ENCODE results near the gene PHLPP1. TPM values are rescaled to one million over a fixed set of nuclear protein-coding genes. Genes with fewer than 3 reads are reported as not detected.

PHLPP1 gene
- total and polyA plus RNA-seq, 2 experiments from 2014 or later = 15.7 to 73.6 TPM

- Mint-ChIP-seq H3K27me3 (ENCODE audit: insufficient read depth, low read depth, poor library complexity) (peaks cover 3% of the 10 kb centered on the region), H3K36me3 (ENCODE audit: low read depth) (no peaks in the 10 kb centered on the region), H3K9me3 (no peaks in the 10 kb centered on the region), H3K4me1 (peaks cover 93% of the 10 kb centered on the region), H3K27ac (no peak overlapping the region; the same call in 1 of the 2 replicates), H3K4me3 (no peak overlapping the region; the same call in 2 of the 3 replicates)
- peaks cover 100% of the 10 kb centered on the region for H3K79me2 ChIP-seq (replicated peaks; ENCODE audit: insufficient read depth)
- no peak for TF ChIP-seq CREB1 (CRISPR knock-in tag; IDR thresholded peaks at IDR 0.05; ENCODE audit: low read depth)
- TF ChIP-seq, protein P1, sequence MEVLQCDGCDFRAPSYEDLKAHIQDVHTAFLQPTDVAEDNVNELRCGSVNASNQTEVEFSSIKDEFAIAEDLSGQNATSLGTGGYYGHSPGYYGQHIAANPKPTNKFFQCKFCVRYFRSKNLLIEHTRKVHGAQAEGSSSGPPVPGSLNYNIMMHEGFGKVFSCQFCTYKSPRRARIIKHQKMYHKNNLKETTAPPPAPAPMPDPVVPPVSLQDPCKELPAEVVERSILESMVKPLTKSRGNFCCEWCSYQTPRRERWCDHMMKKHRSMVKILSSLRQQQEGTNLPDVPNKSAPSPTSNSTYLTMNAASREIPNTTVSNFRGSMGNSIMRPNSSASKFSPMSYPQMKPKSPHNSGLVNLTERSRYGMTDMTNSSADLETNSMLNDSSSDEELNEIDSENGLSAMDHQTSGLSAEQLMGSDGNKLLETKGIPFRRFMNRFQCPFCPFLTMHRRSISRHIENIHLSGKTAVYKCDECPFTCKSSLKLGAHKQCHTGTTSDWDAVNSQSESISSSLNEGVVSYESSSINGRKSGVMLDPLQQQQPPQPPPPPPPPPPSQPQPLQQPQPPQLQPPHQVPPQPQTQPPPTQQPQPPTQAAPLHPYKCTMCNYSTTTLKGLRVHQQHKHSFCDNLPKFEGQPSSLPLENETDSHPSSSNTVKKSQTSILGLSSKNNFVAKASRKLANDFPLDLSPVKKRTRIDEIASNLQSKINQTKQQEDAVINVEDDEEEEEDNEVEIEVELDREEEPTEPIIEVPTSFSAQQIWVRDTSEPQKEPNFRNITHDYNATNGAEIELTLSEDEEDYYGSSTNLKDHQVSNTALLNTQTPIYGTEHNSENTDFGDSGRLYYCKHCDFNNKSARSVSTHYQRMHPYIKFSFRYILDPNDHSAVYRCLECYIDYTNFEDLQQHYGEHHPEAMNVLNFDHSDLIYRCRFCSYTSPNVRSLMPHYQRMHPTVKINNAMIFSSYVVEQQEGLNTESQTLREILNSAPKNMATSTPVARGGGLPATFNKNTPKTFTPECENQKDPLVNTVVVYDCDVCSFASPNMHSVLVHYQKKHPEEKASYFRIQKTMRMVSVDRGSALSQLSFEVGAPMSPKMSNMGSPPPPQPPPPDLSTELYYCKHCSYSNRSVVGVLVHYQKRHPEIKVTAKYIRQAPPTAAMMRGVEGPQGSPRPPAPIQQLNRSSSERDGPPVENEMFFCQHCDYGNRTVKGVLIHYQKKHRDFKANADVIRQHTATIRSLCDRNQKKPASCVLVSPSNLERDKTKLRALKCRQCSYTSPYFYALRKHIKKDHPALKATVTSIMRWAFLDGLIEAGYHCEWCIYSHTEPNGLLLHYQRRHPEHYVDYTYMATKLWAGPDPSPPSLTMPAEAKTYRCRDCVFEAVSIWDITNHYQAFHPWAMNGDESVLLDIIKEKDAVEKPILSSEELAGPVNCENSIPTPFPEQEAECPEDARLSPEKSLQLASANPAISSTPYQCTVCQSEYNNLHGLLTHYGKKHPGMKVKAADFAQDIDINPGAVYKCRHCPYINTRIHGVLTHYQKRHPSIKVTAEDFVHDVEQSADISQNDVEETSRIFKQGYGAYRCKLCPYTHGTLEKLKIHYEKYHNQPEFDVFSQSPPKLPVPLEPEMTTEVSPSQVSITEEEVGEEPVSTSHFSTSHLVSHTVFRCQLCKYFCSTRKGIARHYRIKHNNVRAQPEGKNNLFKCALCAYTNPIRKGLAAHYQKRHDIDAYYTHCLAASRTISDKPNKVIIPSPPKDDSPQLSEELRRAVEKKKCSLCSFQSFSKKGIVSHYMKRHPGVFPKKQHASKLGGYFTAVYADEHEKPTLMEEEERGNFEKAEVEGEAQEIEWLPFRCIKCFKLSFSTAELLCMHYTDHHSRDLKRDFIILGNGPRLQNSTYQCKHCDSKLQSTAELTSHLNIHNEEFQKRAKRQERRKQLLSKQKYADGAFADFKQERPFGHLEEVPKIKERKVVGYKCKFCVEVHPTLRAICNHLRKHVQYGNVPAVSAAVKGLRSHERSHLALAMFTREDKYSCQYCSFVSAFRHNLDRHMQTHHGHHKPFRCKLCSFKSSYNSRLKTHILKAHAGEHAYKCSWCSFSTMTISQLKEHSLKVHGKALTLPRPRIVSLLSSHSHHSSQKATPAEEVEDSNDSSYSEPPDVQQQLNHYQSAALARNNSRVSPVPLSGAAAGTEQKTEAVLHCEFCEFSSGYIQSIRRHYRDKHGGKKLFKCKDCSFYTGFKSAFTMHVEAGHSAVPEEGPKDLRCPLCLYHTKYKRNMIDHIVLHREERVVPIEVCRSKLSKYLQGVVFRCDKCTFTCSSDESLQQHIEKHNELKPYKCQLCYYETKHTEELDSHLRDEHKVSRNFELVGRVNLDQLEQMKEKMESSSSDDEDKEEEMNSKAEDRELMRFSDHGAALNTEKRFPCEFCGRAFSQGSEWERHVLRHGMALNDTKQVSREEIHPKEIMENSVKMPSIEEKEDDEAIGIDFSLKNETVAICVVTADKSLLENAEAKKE (CRISPR knock-in tag; IDR thresholded peaks at IDR 0.05) = no peak
- no peak for TF ChIP-seq STAT1 (IDR thresholded peaks at IDR 0.05; ENCODE audit: unreplicated experiment)
- no peak for TF ChIP-seq NANOG (IDR thresholded peaks at IDR 0.05; ENCODE audit: borderline replicate concordance)
- TF ChIP-seq ETS1 (IDR thresholded peaks at IDR 0.05) = no peak
- TF ChIP-seq EZH2 (IDR thresholded peaks at IDR 0.05; ENCODE audit: low read depth, unreplicated experiment) = no peak
- TF ChIP-seq CTCF (conservative IDR thresholded peaks at IDR 0.05; ENCODE audit: low read depth in 2 of 2) = no peak
- no peak for TF ChIP-seq ZNF114 (CRISPR knock-in tag; IDR thresholded peaks at IDR 0.05)
- no peak for TF ChIP-seq EZH2phosphoT487 (IDR thresholded peaks at IDR 0.05; ENCODE audit: unreplicated experiment)
- no peak for TF ChIP-seq POLR2AphosphoS5 (IDR thresholded peaks at IDR 0.05; ENCODE audit: low read depth)
- TF ChIP-seq, protein P2, sequence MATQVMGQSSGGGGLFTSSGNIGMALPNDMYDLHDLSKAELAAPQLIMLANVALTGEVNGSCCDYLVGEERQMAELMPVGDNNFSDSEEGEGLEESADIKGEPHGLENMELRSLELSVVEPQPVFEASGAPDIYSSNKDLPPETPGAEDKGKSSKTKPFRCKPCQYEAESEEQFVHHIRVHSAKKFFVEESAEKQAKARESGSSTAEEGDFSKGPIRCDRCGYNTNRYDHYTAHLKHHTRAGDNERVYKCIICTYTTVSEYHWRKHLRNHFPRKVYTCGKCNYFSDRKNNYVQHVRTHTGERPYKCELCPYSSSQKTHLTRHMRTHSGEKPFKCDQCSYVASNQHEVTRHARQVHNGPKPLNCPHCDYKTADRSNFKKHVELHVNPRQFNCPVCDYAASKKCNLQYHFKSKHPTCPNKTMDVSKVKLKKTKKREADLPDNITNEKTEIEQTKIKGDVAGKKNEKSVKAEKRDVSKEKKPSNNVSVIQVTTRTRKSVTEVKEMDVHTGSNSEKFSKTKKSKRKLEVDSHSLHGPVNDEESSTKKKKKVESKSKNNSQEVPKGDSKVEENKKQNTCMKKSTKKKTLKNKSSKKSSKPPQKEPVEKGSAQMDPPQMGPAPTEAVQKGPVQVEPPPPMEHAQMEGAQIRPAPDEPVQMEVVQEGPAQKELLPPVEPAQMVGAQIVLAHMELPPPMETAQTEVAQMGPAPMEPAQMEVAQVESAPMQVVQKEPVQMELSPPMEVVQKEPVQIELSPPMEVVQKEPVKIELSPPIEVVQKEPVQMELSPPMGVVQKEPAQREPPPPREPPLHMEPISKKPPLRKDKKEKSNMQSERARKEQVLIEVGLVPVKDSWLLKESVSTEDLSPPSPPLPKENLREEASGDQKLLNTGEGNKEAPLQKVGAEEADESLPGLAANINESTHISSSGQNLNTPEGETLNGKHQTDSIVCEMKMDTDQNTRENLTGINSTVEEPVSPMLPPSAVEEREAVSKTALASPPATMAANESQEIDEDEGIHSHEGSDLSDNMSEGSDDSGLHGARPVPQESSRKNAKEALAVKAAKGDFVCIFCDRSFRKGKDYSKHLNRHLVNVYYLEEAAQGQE (IDR thresholded peaks at IDR 0.05; ENCODE audit: unreplicated experiment) = no peak
- no peak for TF ChIP-seq JUNB (IDR thresholded peaks at IDR 0.05; ENCODE audit: unreplicated experiment)
- TF ChIP-seq ZNF331 (CRISPR knock-in tag; IDR thresholded peaks at IDR 0.05; ENCODE audit: low read depth) = no peak
- no peak overlapping the region for H3K4me3 ChIP-seq
- no peak for DNase-seq (ENCODE audit: low spot score)
- no peaks in the 10 kb centered on the region for H3K9me2 ChIP-seq (ENCODE audit: insufficient read depth)
- H4K20me1 ChIP-seq (replicated peaks; ENCODE audit: insufficient read depth) = peaks cover 25% of the 10 kb centered on the region
- H3F3A ChIP-seq (replicated peaks; ENCODE audit: low read depth) = no peaks in the 10 kb centered on the region
- peak overlapping the region; percentile 4; the same call in 1 of the 2 replicates for H3K27ac ChIP-seq (ENCODE audit: low read depth)
- no peaks in the 10 kb centered on the region for H3K27me3 ChIP-seq (ENCODE audit: insufficient read depth)
- ATAC-seq = no peak
- H2AFZ ChIP-seq = no peak overlapping the region
- H3K4me2 ChIP-seq = peak overlapping the region; percentile 43; the same call in 1 of the 2 replicates
- no peaks in the 10 kb centered on the region for H3K36me3 ChIP-seq (ENCODE audit: insufficient read depth)
- peaks cover 92% of the 10 kb centered on the region for H3K4me1 ChIP-seq (ENCODE audit: insufficient read depth)
These were observed 69.1 kb downstream of the PHLPP1 start for GRCh38 chr18:62784338-62784965.
